Activated T-helper 1 cell treated with anti-CD3 and anti-CD28 coated beads, Interleukin-2, amount 50 U/mL, for 16 hours (primary cell): Measurements from ENCODE around the gene TMEM92.
"Not testable (repeated sequence)": the region's sequence is repeated elsewhere in the genome, so short reads cannot be mapped to it uniquely, and the experiment has no call there.

Experiments used
- DNase-seq, 2 donors: peaks; one replicate each; pipeline ENCODE4 v3.0.0-alpha.2; 2020; ENCODE audit warnings: low read depth in 1 of 2, low spot score in 1 of 2

The TMEM92 gene

DNA sequence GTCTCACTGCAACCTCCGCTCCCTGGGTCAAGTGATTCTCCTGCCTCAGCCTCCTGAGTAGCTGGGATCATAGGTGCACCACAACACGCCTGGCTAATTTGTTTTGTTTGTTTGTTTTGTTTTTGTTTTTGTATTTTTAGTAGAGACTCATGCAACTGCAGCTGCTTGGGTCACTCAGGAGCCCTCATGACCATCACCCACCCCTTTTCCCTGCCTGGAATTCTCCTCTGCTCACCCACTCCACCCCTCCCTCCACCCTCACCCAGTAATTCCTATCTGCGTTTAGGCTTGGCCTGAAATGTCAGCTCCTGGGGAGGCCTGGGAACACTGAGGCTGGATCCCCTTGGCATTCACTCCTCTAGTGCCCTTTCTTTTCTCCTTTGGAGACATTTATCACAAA, 25.5 kb downstream of the TMEM92 start:
- DNase-seq: no peak

GRCh38 chr17:50300824-50301223, 26.6 kb downstream of the TMEM92 start:
- DNase-seq: not testable (repeated sequence)

GRCh38 chr17:50301891-50302584, 27.8 kb downstream of the TMEM92 start:
- no peak for DNase-seq

GRCh38 chr17:50303051-50303450, 28.8 kb downstream of the TMEM92 start:
- no peak for DNase-seq

- DNase-seq: no peak
Observed at GRCh38 chr17:50303596-50303995, 29.3 kb downstream of the TMEM92 start.

- no peak for DNase-seq
Observed at GRCh38 chr17:50304781-50305404, 30.6 kb downstream of the TMEM92 start.

- no peak for DNase-seq
Observed at GRCh38 chr17:50307654-50308053, 33.4 kb downstream of the TMEM92 start.

DNA sequence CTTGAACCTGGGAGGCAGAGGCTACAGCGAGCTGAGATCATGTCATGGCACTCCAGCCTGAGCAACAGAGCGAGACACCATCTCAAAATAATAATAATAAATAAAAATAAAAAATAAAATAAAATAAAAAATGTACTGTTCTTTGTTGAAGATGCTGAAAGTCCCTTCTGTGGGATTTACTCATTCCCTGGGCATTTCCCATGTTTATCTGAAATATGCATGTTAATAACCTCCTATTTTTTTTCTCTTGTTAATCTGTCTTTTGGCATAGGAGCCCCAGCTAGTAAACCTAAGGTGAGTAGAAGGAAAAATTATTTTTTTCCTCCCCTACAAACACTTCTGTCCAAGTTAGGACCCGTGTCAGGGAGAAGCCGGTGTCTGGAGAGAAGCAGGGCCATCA, 34.4 kb downstream of the TMEM92 start:
- DNase-seq: no peak

DNA sequence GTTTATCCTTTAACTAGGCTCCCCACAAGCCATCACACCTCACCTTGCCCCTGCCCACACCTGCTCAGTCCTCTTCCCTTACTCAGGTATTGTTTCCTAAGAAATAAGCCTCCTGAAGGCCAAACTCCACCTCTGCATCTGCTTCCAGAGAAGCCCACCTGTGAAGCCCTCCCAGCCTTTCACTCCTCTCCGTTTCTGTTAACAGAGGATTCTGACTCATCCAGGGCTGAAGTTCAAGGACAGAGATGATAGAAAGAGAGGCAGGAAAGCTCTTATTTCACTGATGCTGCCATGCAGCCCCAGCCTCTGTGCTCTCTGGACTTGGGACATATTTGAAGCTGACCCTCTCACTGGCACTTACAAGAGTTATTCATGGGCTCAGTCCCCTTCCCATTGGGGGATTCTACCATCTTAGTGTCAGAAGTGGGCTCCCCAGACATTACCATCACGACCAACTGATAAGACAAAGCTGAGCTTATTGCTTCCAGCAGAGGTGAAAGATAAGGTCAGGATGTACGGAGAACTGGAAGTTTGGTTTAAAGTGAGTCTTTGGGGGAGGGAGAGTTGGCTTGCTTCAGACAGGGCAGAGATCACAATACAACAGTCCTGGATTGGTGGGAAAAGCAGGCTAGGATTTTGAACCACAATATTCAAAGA, 36.3 kb downstream of the TMEM92 start:
- DNase-seq: no peak

- DNase-seq: no peak
Observed at GRCh38 chr17:50311112-50311460, 36.8 kb downstream of the TMEM92 start.

DNA sequence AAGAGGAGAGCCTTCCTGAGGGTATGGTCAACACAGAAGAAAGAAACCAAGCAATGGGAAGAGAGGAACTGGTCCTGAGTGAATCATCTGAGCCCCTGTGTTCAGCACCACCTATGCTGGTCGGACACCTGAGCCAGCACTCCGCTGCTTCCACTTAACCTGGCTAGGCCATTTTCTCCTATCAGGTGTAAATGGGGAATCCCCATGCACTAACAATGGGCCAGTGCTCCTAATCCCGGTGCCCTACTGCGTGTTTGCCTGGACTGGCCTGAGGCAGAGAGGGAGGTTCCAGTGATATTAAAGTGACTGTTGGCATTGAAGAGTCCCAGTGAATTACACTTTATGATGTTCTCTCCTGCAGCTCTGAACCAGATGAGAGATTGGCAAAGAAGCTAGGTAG, 37.2 kb downstream of the TMEM92 start:
- no peak for DNase-seq

DNA sequence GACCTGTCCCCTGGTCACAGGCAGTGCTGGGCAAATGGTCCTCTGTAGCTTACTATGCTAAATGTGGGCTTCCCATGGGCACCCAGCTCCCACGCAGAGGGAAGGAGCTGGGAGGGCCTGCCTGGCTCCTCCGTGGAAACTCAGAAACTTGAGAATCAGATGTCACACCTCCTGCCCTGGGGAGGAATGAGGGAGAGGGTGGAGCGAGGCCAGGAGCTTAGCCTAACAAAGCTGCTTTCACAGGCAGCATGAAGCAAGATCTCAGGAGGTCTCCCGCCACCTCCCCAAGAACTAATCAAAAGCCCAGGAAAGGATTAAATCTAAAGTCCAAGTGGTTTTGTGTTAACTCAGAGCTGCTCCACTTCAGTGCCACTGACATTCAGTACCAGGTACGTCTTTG, 38.0 kb downstream of the TMEM92 start:
- DNase-seq: no peak

DNA sequence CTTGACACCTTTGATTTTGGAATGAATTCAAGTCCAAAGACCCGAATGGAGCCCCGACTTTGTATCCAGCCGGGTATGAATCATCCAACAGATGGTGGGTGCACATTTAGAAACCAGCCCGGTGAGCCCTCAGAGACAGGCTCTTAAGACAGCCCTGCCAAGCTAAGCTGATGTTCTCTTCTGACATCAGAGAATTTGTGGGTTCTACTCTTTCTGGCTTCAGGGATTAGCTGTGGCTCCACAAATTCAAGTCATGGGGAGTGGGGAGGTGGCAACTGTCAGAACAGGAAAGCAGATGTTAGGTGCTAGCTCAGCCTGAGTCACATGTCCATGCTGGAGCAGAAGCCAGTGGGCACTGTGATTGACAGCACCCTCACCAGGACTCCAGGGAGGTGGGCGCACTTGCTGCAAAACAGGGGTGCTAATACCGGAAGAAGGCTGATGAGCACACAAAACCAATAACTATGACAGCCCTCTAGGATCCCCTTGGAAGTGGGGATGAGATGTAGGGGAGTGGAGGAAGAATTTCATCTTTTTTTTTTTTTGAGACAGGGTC, 40.3 kb downstream of the TMEM92 start:
- no peak for DNase-seq

DNA sequence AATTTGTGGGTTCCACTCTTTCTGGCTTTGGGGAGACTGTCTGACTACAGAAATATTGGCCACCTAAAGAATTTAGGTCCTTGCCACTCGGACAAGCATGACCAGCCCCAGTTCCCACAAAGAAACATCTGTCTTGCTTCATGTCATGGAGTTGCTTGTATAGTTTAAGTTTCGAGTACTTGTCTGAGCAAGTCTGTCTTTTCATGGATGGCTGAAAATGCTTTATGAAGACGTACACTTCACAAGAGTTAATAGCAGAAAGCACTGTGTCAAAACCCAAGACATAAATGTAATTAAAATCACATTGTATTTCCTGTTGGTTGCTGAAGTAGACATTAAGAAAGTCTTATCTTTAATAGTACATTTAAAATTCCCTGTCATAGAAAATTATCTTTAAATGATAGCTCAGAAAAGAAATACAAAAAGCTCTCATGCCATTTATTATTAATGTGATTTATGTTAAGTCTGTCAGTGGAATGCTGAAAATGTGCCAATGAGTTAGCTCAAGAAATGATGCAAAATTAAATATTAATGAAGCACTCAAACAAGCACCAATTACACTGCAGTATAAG, 41.8 kb downstream of the TMEM92 start:
- no peak for DNase-seq

DNA sequence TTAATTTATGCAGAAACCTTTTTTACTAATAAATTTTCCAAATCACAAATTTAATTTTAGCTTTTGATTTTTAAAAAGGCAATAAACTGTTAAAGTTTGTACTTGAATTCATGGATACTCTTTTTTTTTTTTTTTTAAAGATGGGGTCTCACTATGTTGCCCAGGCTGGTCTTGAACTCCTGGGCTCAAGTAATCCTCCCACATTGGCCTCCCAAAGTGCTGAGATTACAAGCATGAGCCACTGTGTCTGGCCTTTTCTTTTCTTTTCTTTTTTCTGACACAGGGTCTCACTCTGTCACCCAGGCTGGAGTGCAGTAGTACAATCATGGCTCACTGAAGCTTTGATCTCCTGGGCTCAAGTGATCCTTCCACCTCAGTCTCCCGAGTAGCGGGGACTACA, 42.4 kb downstream of the TMEM92 start:
- not testable (repeated sequence) for DNase-seq

DNA sequence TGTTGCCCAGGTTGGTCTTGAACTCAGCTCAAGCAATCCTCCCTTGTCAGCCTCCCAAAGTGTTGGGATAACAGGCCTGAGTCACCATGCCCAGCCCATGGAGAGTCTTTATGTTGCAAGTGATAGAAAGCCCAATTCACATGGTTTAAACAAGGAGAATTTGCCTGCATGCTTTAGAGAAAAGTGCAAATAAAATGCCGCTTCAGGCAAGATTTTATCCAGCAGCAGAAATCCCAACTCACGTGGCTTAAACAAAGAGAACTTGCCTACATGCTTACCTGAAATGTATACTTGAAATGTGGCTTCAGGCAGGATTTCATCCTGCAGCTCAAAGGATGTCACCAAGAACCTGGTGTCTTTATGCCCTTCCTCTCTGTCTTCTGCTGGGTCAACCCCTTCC, 42.9 kb downstream of the TMEM92 start:
- no peak for DNase-seq

DNA sequence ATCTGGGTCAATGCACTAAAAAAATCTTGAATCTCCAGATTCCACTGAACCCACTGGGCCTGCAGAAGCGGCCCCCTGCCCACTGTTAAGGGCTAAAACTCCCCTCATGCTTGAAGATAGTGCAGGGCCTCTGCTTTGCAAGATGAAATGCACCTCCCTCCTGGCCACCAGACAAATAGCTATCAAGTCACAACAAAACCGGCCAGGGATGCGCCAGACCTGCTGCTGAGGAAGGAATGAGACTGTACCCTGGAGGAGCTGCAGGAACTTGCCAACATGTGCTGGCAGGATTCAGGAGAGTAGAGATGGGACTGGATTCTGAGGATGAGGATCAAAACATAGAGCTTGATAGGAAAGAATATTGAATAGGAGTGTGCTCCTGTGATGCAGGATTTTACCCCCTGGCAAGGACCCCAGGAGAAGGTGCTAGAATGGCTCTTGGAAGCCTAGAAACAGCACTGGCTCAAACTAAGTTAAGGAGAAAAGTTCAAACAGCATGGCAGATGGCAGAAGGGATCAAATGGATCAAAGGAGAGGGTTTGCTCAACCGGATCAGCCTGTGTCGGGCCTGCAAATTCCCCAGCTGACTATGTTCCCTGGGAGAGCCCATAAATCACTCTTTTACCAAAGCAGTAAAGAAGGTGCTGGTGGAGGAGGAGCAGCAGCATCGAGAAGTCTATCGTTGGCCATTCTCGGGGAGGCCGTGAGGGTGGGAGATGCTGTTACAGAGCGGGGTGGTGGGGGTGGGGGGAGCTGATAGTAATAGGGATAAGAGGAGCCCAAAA, 44.4 kb downstream of the TMEM92 start:
- DNase-seq: no peak

DNA sequence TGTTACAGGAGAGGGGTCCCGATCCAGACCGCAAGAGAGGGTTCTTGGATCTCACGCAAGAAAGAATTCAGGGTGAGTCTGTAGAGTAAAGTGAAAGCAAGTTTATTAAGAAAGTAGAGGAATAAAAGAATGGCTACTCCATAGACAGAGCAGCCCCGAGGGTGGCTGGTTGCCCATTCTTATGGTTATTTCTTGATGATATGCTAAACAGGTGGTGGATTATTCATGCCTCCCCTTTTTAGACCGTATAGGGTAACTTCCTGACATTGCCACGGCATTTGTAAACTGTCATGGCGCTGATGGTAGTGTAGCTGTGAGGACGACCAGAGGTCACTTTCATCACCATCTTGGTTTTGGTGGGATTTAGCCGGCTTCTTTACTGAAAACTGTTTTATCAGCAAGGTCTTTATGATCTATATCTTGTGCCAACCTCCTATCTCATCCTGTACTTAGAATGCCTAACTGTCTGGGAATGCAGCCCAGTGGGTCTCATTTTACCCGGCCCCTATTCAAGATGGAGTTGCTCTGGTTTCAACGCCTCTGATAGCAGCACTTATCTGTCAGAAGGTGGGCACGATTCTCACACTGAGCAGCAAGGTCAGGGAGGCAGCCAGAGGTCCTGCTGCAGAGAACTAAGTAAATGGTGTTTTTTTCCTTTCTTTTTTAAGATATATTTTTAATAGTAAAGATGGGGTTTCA, 45.2 kb downstream of the TMEM92 start:
- DNase-seq: no peak

- no peak for DNase-seq
Observed at GRCh38 chr17:50322271-50322670, 48.0 kb downstream of the TMEM92 start.

GRCh38 chr17:50323060-50323459, 48.8 kb downstream of the TMEM92 start:
- DNase-seq: no peak

DNA sequence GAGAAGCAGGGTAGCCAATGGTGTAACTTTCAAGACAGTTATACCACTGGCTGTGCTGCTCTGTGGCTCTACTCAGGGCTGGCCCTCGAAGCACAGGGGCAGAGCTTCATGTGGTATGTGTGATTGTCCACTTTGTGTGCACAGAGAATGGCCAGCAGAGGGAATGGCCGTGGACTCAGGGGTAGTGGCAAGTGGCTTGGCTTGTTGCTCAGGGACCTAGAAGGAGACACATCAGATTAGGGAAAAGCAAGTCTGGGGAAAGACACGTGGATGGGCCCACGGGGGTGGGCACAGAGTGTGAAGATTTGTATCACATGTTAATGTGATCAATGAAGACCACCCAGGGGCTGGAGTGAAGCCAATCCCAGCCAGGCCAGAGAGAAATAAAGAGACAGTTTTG, 51.6 kb downstream of the TMEM92 start:
- no peak for DNase-seq
